H9 (cell line): ENCODE data around the gene MRPS31. TPM values are rescaled to one million over a fixed set of nuclear protein-coding genes. Genes with fewer than 3 reads are reported as not detected.
"Not testable (repeated sequence)": the region's sequence is repeated elsewhere in the genome, so short reads cannot be mapped to it uniquely, and the experiment has no call there.

Experiments used
- DNase-seq: peaks from one replicate; pipeline ENCODE4 v3.0.0-alpha.2; 2017
- H2AFZ ChIP-seq: one replicate; pipeline ENCODE4 v1.6.1; 2013; ENCODE audit warnings: mild to moderate bottlenecking, low read length, control low read depth, moderate library complexity
- H2AK5ac ChIP-seq: 2 replicates; pipeline ENCODE4 v1.6.1; 2013; ENCODE audit warnings: low read length, control low read depth, mixed read lengths; ENCODE audit not compliant: insufficient read length
- H2BK120ac ChIP-seq: one replicate; pipeline ENCODE4 v1.6.1; 2013; ENCODE audit warnings: low read depth, mild to moderate bottlenecking, low read length, control low read depth, inconsistent platforms; ENCODE audit not compliant: poor library complexity, severe bottlenecking
- H2BK12ac ChIP-seq: 2 replicates; pipeline ENCODE4 v1.6.1; 2013; ENCODE audit warnings: low read length, control low read depth, mixed read lengths, low read depth; ENCODE audit not compliant: insufficient read length
- H2BK15ac ChIP-seq: 2 replicates; pipeline ENCODE4 v1.6.1; 2013; ENCODE audit warnings: low read depth, low read length, control low read depth
- H2BK20ac ChIP-seq: one replicate; pipeline ENCODE4 v1.6.1; 2013; ENCODE audit warnings: low read depth, mild to moderate bottlenecking, low read length, control low read depth, inconsistent platforms; ENCODE audit not compliant: poor library complexity, severe bottlenecking
- H2BK5ac ChIP-seq: 2 replicates; pipeline ENCODE4 v1.6.1; 2013; ENCODE audit warnings: low read length, control low read depth, mixed read lengths; ENCODE audit not compliant: insufficient read length
- H3K14ac ChIP-seq: 2 replicates; pipeline ENCODE4 v1.6.1; 2013; ENCODE audit warnings: low read length, control low read depth; ENCODE audit not compliant: insufficient read depth
- H3K18ac ChIP-seq: 2 replicates; pipeline ENCODE4 v1.6.1; 2013; ENCODE audit warnings: low read depth, mild to moderate bottlenecking, mixed read lengths, low read length, control low read depth; ENCODE audit not compliant: insufficient read length
- H3K23ac ChIP-seq: 2 replicates; pipeline ENCODE4 v1.6.1; 2013; ENCODE audit warnings: low read length, control low read depth, mixed read lengths, low read depth; ENCODE audit not compliant: insufficient read length
- H3K23me2 ChIP-seq: 2 replicates; pipeline ENCODE4 v1.6.1; 2013; ENCODE audit warnings: low read depth, mild to moderate bottlenecking, mixed read lengths, low read length, control low read depth; ENCODE audit not compliant: insufficient read length, poor library complexity, severe bottlenecking
- H3K27ac ChIP-seq: 2 replicates; pipeline ENCODE4 v1.5.1; 2013; ENCODE audit warnings: low read length, control low read depth, mixed read lengths, low read depth; ENCODE audit not compliant: insufficient read length
- H3K27me3 ChIP-seq: 2 replicates; pipeline ENCODE4 v1.6.1; 2013; ENCODE audit warnings: low read length, control low read depth, inconsistent platforms; ENCODE audit not compliant: insufficient read depth
- H3K4ac ChIP-seq: 2 replicates; pipeline ENCODE4 v1.6.1; 2013; ENCODE audit warnings: low read depth, mild to moderate bottlenecking, control low read depth, inconsistent platforms, low read length, moderate library complexity
- H3K4me1 ChIP-seq: 2 replicates; pipeline ENCODE4 v1.6.1; 2013; ENCODE audit warnings: low read length, control low read depth, inconsistent platforms; ENCODE audit not compliant: insufficient read depth
- H3K4me2 ChIP-seq: 2 replicates; pipeline ENCODE4 v1.6.1; 2013; ENCODE audit warnings: low read length, control low read depth, mixed read lengths; ENCODE audit not compliant: insufficient read length, insufficient read depth
- H3K56ac ChIP-seq: 2 replicates; pipeline ENCODE4 v1.6.1; 2013; ENCODE audit warnings: low read depth, mild to moderate bottlenecking, mixed read lengths, low read length, control low read depth; ENCODE audit not compliant: insufficient read length
- H3K79me1 ChIP-seq: 2 replicates; pipeline ENCODE4 v1.6.1; 2013; ENCODE audit warnings: low read depth, mild to moderate bottlenecking, moderate library complexity, low read length, control low read depth, inconsistent platforms; ENCODE audit not compliant: insufficient read depth, poor library complexity, severe bottlenecking
- H3K79me2 ChIP-seq: 2 replicates; pipeline ENCODE4 v1.6.1; 2013; ENCODE audit warnings: low read length, control low read depth, inconsistent platforms; ENCODE audit not compliant: insufficient read depth
- H3K9ac ChIP-seq: 2 replicates; pipeline ENCODE4 v1.6.1; 2013; ENCODE audit warnings: low read length, control low read depth, mixed read lengths; ENCODE audit not compliant: insufficient read length; ENCODE audit errors: extremely low read depth
- H3K9me3 ChIP-seq: one replicate; pipeline ENCODE4 v1.6.1; 2013; ENCODE audit warnings: low read depth, low read length, inconsistent platforms; ENCODE audit not compliant: control insufficient read depth
- H3T11ph ChIP-seq: one replicate; pipeline ENCODE4 v1.6.1; 2013; ENCODE audit warnings: mild to moderate bottlenecking, low read length, control low read depth, inconsistent platforms
- H4K20me1 ChIP-seq: one replicate; pipeline ENCODE4 v1.6.1; 2013; ENCODE audit not compliant: control insufficient read depth, insufficient read length, insufficient read depth
- H4K5ac ChIP-seq: 2 replicates; pipeline ENCODE4 v1.6.1; 2013; ENCODE audit warnings: low read depth, mild to moderate bottlenecking, mixed read lengths, low read length, control low read depth; ENCODE audit not compliant: insufficient read length
- H4K8ac ChIP-seq: replicated peaks from 2 replicates; pipeline ENCODE4 v1.6.1; 2013; ENCODE audit warnings: low read length, control low read depth, mixed read lengths, low read depth; ENCODE audit not compliant: insufficient read length
- H4K91ac ChIP-seq: 2 replicates; pipeline ENCODE4 v1.6.1; 2013; ENCODE audit warnings: low read depth, mild to moderate bottlenecking, moderate library complexity, mixed read lengths, low read length, control low read depth; ENCODE audit not compliant: insufficient read length
- H3K27ac Mint-ChIP-seq, 3 experiments: 2 replicates in 2 of 3; 3 replicates in 1 of 3; pipeline ENCODE4 v1.8.0; 2020 to 2021; ENCODE audit warnings: mixed read lengths in 3 of 3, mild to moderate bottlenecking in 1 of 3, moderate library complexity in 1 of 3
- H3K27me3 Mint-ChIP-seq: 2 replicates; pipeline ENCODE4 v1.8.0; 2021; ENCODE audit warnings: low read depth, mild to moderate bottlenecking, moderate library complexity, mixed read lengths
- H3K36me3 Mint-ChIP-seq, 3 experiments: 2 replicates in 2 of 3; 3 replicates in 1 of 3; pipeline ENCODE4 v1.8.0; 2020 to 2021; ENCODE audit warnings: low read depth in 3 of 3, mixed read lengths in 3 of 3; ENCODE audit not compliant: insufficient read depth in 1 of 3
- H3K4me1 Mint-ChIP-seq, 2 experiments: 2 replicates each; pipeline ENCODE4 v1.8.0; 2020; ENCODE audit warnings: mixed read lengths in 2 of 2
- H3K4me3 Mint-ChIP-seq, 2 experiments: 2 replicates in 1 of 2; 3 replicates in 1 of 2; pipeline ENCODE4 v1.8.0; 2020 to 2021; ENCODE audit warnings: mild to moderate bottlenecking in 2 of 2, mixed read lengths in 2 of 2, moderate library complexity in 1 of 2
- H3K9me3 Mint-ChIP-seq, 2 experiments: 2 replicates in 1 of 2; 3 replicates in 1 of 2; pipeline ENCODE4 v1.8.0; 2020; ENCODE audit warnings: mild to moderate bottlenecking in 2 of 2, mixed read lengths in 2 of 2, moderate library complexity in 1 of 2
- WGBS: extraction: QIAGEN DNeasy Blood & Tissue Kit; methylation state at CpG from one replicate; pipeline ENCODE4 v1.1.7; 2013; ENCODE audit warnings: missing lambda C conversion rate, low lambda C conversion rate, mixed read lengths; ENCODE audit not compliant: insufficient read length; ENCODE audit errors: extremely low coverage; 5-methylcytosine and 5-hydroxymethylcytosine counted together
- total RNA-seq: library from RNA; stranded (reverse); gene quantifications from 2 replicates; pipeline ENCODE4 v1.2.1, GENCODE V29; 2021
- TF ChIP-seq, protein P1 (sequence below): fragments of 200-600 bp; sonication (generic); conservative IDR thresholded peaks from 3 replicates; pipeline ENCODE4 v1.8.0; 2021; ENCODE audit warnings: antibody characterized with exemption, mild to moderate bottlenecking

The MRPS31 gene
- total RNA-seq, 1 experiment from 2014 or later, result 27.3 TPM

GRCh38 chr13:40789275-40790153, 18.5 kb upstream of the MRPS31 start, which contains the start of gene SLC25A15:
Gene SLC25A15, plus strand, starts transcription at chr13:40789611. Its CDS starts 3,616 bp downstream, at chr13:40793227.
- no CpG with 5 or more reads among the region's 101 CpGs for WGBS
- Histone ChIP-seq H3K23ac (no peak within 1 kb of the TSS), H3K79me1 (no peaks in the 10 kb centered on the region), H2BK20ac (no peak within 1 kb of the TSS), H4K91ac (no peak within 1 kb of the TSS), H3T11ph (no peak within 1 kb of the TSS), H2AFZ (no peak within 1 kb of the TSS), H3K79me2 (0 out of 2 replicates have a peak, but pooled peaks cover 1% of the 10 kb centered on the region), H3K27me3 (no peaks in the 10 kb centered on the region), H3K14ac (peak within 1 kb of the TSS; percentile 83), H3K56ac (no peak within 1 kb of the TSS), H3K4me2 (peak within 1 kb of the TSS; percentile 66), H3K4ac (no peak within 1 kb of the TSS), H2BK120ac (no peak within 1 kb of the TSS), H2BK5ac (no peak within 1 kb of the TSS), H4K5ac (no peak within 1 kb of the TSS), H3K9me3 (no peaks in the 10 kb centered on the region), H2BK12ac (no peak within 1 kb of the TSS), H3K4me1 (no peaks in the 10 kb centered on the region), H4K8ac (no peak within 1 kb of the TSS), H2AK5ac (no peak within 1 kb of the TSS), H3K18ac (peak within 1 kb of the TSS; percentile 86), H3K9ac (peak within 1 kb of the TSS; percentile 52), H2BK15ac (no peak within 1 kb of the TSS), H3K23me2 (no peaks in the 10 kb centered on the region), H3K27ac (no peak within 1 kb of the TSS), H4K20me1 (no peaks in the 10 kb centered on the region)
- Mint-ChIP-seq H3K4me1 (peaks cover 7 to 10% of the 10 kb centered on the region in 2 experiments; a peak in 3 of 4 replicates), H3K27ac (peak within 1 kb of the TSS in 1 of 3 experiments; percentile 87; a peak in 2 of 7 replicates), H3K9me3 (no peaks in the 10 kb centered on the region), H3K4me3 (peak within 1 kb of the TSS; percentile 79 to 85), H3K36me3 (peaks cover 0 to 9% (median 8%) of the 10 kb centered on the region in 3 experiments; a peak in 5 of 7 replicates), H3K27me3 (no peaks in the 10 kb centered on the region)
- peak; percentile 71 for DNase-seq
- TF ChIP-seq, protein P1, sequence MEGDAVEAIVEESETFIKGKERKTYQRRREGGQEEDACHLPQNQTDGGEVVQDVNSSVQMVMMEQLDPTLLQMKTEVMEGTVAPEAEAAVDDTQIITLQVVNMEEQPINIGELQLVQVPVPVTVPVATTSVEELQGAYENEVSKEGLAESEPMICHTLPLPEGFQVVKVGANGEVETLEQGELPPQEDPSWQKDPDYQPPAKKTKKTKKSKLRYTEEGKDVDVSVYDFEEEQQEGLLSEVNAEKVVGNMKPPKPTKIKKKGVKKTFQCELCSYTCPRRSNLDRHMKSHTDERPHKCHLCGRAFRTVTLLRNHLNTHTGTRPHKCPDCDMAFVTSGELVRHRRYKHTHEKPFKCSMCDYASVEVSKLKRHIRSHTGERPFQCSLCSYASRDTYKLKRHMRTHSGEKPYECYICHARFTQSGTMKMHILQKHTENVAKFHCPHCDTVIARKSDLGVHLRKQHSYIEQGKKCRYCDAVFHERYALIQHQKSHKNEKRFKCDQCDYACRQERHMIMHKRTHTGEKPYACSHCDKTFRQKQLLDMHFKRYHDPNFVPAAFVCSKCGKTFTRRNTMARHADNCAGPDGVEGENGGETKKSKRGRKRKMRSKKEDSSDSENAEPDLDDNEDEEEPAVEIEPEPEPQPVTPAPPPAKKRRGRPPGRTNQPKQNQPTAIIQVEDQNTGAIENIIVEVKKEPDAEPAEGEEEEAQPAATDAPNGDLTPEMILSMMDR, result peak; percentile 43; the same call in 2 of the 3 replicates

DNA sequence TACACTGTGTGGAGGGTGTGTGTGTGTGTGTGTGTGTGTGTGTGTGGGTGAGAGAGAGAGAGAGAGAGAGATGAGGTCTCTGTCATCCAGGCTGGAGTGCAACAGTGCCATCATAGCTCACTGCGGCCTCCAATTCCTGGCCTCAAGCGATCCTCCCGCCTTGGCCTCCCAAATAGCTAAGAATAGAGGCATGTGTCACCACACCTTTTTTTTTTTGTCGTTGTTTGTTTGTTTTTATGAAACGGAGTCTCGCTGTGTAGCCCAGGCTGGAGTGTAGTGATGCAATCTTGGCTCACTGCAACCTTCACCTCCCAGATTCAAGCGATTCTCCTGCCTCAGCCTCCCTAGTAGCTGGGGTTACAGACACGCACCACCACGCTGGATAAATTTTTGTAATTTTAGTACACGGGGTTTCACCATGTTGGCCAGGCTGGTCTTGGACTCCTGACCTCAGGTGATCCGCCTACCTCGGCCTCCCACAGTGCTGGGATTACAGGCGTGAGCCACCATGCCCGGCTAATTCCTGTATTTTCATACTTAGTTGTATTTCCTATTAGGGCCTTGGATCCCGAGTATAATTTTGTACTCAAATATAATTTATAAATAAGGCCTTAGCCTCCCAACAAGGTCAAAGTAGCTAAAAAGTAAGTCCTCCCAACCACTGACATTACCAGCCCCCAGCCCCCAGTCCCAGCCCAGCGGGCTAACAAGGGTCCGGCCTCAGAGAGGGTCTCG, 17.7 kb upstream of the MRPS31 start:
- H3K23me2 ChIP-seq, H2BK120ac ChIP-seq, H3K79me1 ChIP-seq, H2BK12ac ChIP-seq, H3K56ac ChIP-seq, H4K5ac ChIP-seq, H3K9me3 Mint-ChIP-seq, H4K8ac ChIP-seq, H3K36me3 Mint-ChIP-seq, H4K20me1 ChIP-seq, H3K27ac Mint-ChIP-seq, H2BK15ac ChIP-seq, H3K23ac ChIP-seq, H3K27me3 Mint-ChIP-seq, H3K9me3 ChIP-seq, H3K27ac ChIP-seq, H3K9ac ChIP-seq, H3K4me1 ChIP-seq, H2AFZ ChIP-seq, H3K18ac ChIP-seq, H3K4ac ChIP-seq, H3K27me3 ChIP-seq, H2BK20ac ChIP-seq, H3K4me1 Mint-ChIP-seq, H2AK5ac ChIP-seq, H3T11ph ChIP-seq, H4K91ac ChIP-seq, H2BK5ac ChIP-seq, H3K79me2 ChIP-seq: not testable (repeated sequence)
- H3K4me2 ChIP-seq, result peak overlapping the region; percentile 66
- no CpG with 5 or more reads among the region's 18 CpGs for WGBS
- peak overlapping the region; percentile 49; the same call in 1 of the 2 replicates for H3K14ac ChIP-seq
- DNase-seq, result peak; percentile 10
- H3K4me3 Mint-ChIP-seq, result peak overlapping the region; percentile 77 to 79
